Gastrocnemius medialis (tissue), 4 donors: ENCODE results near the gene TCF3.

ENCODE experiments used
- CTCF ChIP-seq, 5 experiments: fragments of 450-650 bp in 3 of 5; fragments of 200-600 bp in 2 of 5; sonication (generic) in 2 of 5; IDR thresholded peaks in 4 of 5; conservative IDR thresholded peaks in 1 of 5; 1 replicate in 4 of 5; 2 replicates in 1 of 5; pipeline ENCODE4 v1.5.1; 2016 to 2019; ENCODE audit warnings: antibody characterized with exemption in 5 of 5, mild to moderate bottlenecking in 3 of 5, moderate library complexity in 3 of 5
- POLR2A ChIP-seq, 2 donors: fragments of 450-650 bp; IDR thresholded peaks; one replicate each; pipeline ENCODE4 v1.6.1; 2017; ENCODE audit warnings: antibody characterized with exemption in 2 of 2, mild to moderate bottlenecking in 2 of 2, moderate library complexity in 2 of 2

GRCh38 chr19:1634242-1634937 is 18.0 kb downstream of the TCF3 start:
- TF ChIP-seq CTCF (IDR thresholded peaks at IDR 0.05 in 4 of 5, conservative IDR thresholded peaks at IDR 0.05 in 1 of 5) (no peak), POLR2A (IDR thresholded peaks at IDR 0.05) (no peak)
